Articular chondrocyte of knee joint (primary cell): Measurements from ENCODE around the gene PYGB. TPM values are rescaled to one million over a fixed set of nuclear protein-coding genes. Genes with fewer than 3 reads are reported as not detected.

ENCODE experiments used
- small RNA-seq: library from RNA; depleted of rRNA; stranded (forward); fragments of <200 nt; gene quantifications from one replicate; pipeline ENCODE3, GENCODE V24; 2012
- total RNA-seq: library from RNA; depleted of rRNA; stranded (reverse); fragments of >200 nt; gene quantifications from 2 replicates; pipeline ENCODE4 v1.2.3, GENCODE V29; 2012

PYGB gene
- 124 and 192 TPM in 2 replicates for total RNA-seq

DNA sequence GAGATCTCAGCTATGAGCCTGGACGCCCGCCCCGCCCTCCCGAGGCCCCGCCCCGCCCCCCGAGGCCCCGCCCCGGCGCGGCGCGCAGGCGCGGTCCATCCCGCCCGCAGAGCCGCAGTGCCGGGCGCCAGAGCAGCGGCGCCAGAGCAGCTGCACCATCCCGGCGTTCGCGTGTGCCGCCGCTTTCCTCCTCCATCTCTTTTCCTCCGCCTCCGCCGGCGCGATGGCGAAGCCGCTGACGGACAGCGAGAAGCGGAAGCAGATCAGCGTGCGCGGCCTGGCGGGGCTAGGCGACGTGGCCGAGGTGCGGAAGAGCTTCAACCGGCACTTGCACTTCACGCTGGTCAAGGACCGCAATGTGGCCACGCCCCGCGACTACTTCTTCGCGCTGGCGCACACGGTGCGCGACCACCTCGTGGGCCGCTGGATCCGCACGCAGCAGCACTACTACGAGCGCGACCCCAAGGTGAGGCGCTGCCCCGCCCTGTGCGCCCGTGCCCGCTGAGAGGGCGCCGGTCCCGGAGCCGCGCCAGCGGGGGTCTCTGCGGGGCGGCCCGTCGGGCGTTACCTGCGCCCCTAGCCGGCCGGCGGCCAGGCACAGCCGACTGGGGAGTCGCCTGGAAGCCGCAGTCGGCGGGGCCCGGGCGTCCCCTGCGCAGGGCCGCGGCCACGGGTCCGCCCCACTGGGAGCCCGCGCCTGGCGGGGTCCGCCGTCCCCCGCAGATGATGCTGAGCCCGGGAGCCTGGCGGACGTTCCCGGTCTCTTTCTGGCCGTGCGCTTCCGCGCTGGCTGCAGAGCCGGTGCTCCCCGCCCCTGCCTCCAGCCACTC lies at the start of gene PYGB:
Gene PYGB (plus strand): TSS at position 130 of the 830 bp plus-strand sequence. CDS start 94 bp downstream, at position 224.

Small RNAs within 50 kb of the gene (small RNA-seq; reads per million reads assigned to genes)
- gene AL035252.4 (not detected), gene AL121772.2 (not detected), gene RF00019 (not detected)

Other genes starting within 250 kb of the PYGB start
- 4.5 and 8.2 TPM in 2 replicates for gene ACSS1, start 189.9 kb upstream of the PYGB start, total RNA-seq
- gene VSX1, start 165.9 kb upstream of the PYGB start, total RNA-seq: not detected in 2 replicates
- gene ENTPD6, start 52.4 kb upstream of the PYGB start, total RNA-seq: 39.2 and 48.5 TPM in 2 replicates
- 29.3 and 33.3 TPM in 2 replicates for gene ABHD12, start 142.8 kb downstream of the PYGB start, total RNA-seq
- 5.0 and 8.3 TPM in 2 replicates for gene GINS1, start 159.6 kb downstream of the PYGB start, total RNA-seq